Choroid plexus epithelial cell (primary cell): ENCODE data around the gene AK6.
"Not testable (repeated sequence)": the region's sequence is repeated elsewhere in the genome, so short reads cannot be mapped to it uniquely, and the experiment has no call there.

Experiments
- DNase-seq: peaks from one replicate; pipeline ENCODE4 v3.0.0-alpha.2; 2010; ENCODE audit warnings: low read depth
- H3K4me3 ChIP-seq: 2 replicates; pipeline ENCODE4 v1.5.1; 2011; ENCODE audit warnings: low read depth, mild to moderate bottlenecking, control low read depth, low read length, moderate library complexity
- CTCF ChIP-seq: conservative IDR thresholded peaks from 2 replicates; pipeline ENCODE4 v1.5.1; 2011; ENCODE audit warnings: low read depth, mild to moderate bottlenecking, control low read depth, inconsistent platforms, low read length, moderate library complexity

Gene AK6

GRCh38 chr5:69404659-69405330 is 35.5 kb upstream of the AK6 start:
- TF ChIP-seq CTCF = no peak
- DNase-seq = no peak

GRCh38 chr5:69378376-69378775 is 9.1 kb upstream of the AK6 start:
- DNase-seq = no peak
- TF ChIP-seq CTCF = no peak
- H3K4me3 ChIP-seq = no peak overlapping the region

More at GRCh38 chr5:69404659-69405330, 35.5 kb upstream of the AK6 start:
- H3K4me3 ChIP-seq = no peak overlapping the region

GRCh38 chr5:69374911-69375446 is 5.7 kb upstream of the AK6 start:
- no peak overlapping the region for H3K4me3 ChIP-seq

GRCh38 chr5:69372394-69372793 is 3.1 kb upstream of the AK6 start:
- TF ChIP-seq CTCF = no peak
- no peak overlapping the region for H3K4me3 ChIP-seq
- no peak for DNase-seq

More at GRCh38 chr5:69374911-69375446, 5.7 kb upstream of the AK6 start:
- TF ChIP-seq CTCF = no peak
- no peak for DNase-seq

GRCh38 chr5:69370335-69370734 is 1.0 kb upstream of the AK6 start:
- H3K4me3 ChIP-seq = peak overlapping the region; percentile 91
- not testable (repeated sequence) for DNase-seq

GRCh38 chr5:69368458-69369339 is 621 bp downstream of the AK6 start:
- DNase-seq = peak; percentile 10
- TF ChIP-seq CTCF = no peak
- H3K4me3 ChIP-seq = peak overlapping the region; percentile 91

- DNase-seq = no peak
- peak overlapping the region; percentile 91 for H3K4me3 ChIP-seq
- TF ChIP-seq CTCF = no peak
Observed at GRCh38 chr5:69367697-69368279, 1.5 kb downstream of the AK6 start.
